Endothelial cell of umbilical vein (primary cell): Measurements from ENCODE around the gene FOXA1. TPM values are rescaled to one million over a fixed set of nuclear protein-coding genes. Genes with fewer than 3 reads are reported as not detected.

ENCODE experiments used
- BruUV-seq: library from RNA; stranded (reverse); fragments of 400-500 nt; replicated peaks from 2 replicates; lab custom pipeline; 2021; lab: Mats Ljungman, UMichigan
- CTCF ChIA-PET: fragments of 300-600, 350-600 bp; sonication (Branson Sonifier 250); formaldehyde crosslinking; loops from one replicate; lab custom pipeline; 2021; ENCODE audit warnings: antibody characterized with exemption, inconsistent platforms; lab: Charles Lee
- POLR2A ChIA-PET: fragments of 300-600, 350-600 bp; sonication (Branson Sonifier 250); formaldehyde crosslinking; loops from one replicate; lab custom pipeline; 2021; ENCODE audit warnings: antibody characterized with exemption, inconsistent platforms; lab: Charles Lee
- DNase-seq: peaks from one replicate; pipeline ENCODE4 v3.0.0-alpha.2; 2011; ENCODE audit warnings: low read depth, low spot score
- FAIRE-seq: peaks from 2 replicates; lab custom pipeline; 2011; peaks lifted over from hg19 to GRCh38; lab: Jason Lieb, UNC
- H2AFZ ChIP-seq: 2 replicates; pipeline ENCODE4 v1.6.0; 2012; ENCODE audit warnings: low read depth, low read length, control low read depth, inconsistent platforms
- H3K27ac ChIP-seq: 2 replicates; pipeline ENCODE4 v1.5.1; 2011; ENCODE audit warnings: low read depth, mild to moderate bottlenecking, control low read depth, low read length, moderate library complexity; ENCODE audit not compliant: insufficient read depth
- H3K27me3 ChIP-seq, 2 experiments: 2 replicates each; pipeline versions ENCODE4 v1.6.0 to v1.6.1; 2011; ENCODE audit warnings: low read length in 2 of 2, mixed read lengths in 1 of 2; ENCODE audit not compliant: control insufficient read depth in 2 of 2, insufficient read depth in 2 of 2
- H3K36me3 ChIP-seq, 2 experiments: 2 replicates in 1 of 2; 3 replicates in 1 of 2; pipeline ENCODE4 v1.5.1; 2011; ENCODE audit warnings: low read length in 2 of 2, mild to moderate bottlenecking in 1 of 2, moderate library complexity in 1 of 2; ENCODE audit not compliant: control insufficient read depth in 2 of 2, insufficient read depth in 2 of 2; ENCODE audit errors: extremely low read depth in 1 of 2
- H3K4me1 ChIP-seq: 3 replicates; pipeline ENCODE4 v1.5.1; 2011; ENCODE audit warnings: mild to moderate bottlenecking, low read length; ENCODE audit not compliant: control insufficient read depth, insufficient read depth; ENCODE audit errors: extremely low read depth
- H3K4me2 ChIP-seq: 2 replicates; pipeline ENCODE4 v1.6.1; 2011; ENCODE audit warnings: low read length, control low read depth, mixed read lengths; ENCODE audit not compliant: insufficient read depth
- H3K4me3 ChIP-seq, 3 experiments: fragments of 200-600 bp in 1 of 3; sonication (generic), shearing (Covaris generic) in 1 of 3; replicated peaks in 1 of 3; 2 replicates each; pipeline ENCODE4 v1.5.1; 2011 to 2016; ENCODE audit warnings: control low read depth in 3 of 3, low read length in 3 of 3, mild to moderate bottlenecking in 2 of 3, inconsistent platforms in 1 of 3, low read depth in 1 of 3, moderate library complexity in 1 of 3; ENCODE audit not compliant: insufficient read depth in 1 of 3
- H3K79me2 ChIP-seq: 2 replicates; pipeline ENCODE4 v1.6.0; 2012; ENCODE audit warnings: low read length, inconsistent platforms; ENCODE audit not compliant: control insufficient read depth, insufficient read depth
- H3K9ac ChIP-seq: replicated peaks from 2 replicates; pipeline ENCODE3; 2011; ENCODE audit warnings: low read length, control low read depth; ENCODE audit not compliant: insufficient read depth; ENCODE audit errors: extremely low read depth
- H3K9me1 ChIP-seq: replicated peaks from 3 replicates; pipeline ENCODE4 v1.6.0; 2011; ENCODE audit warnings: mild to moderate bottlenecking, low read length; ENCODE audit not compliant: control insufficient read depth, insufficient read depth; ENCODE audit errors: extremely low read depth
- H3K9me3 ChIP-seq: replicated peaks from 2 replicates; pipeline ENCODE4 v1.5.1; 2012; ENCODE audit warnings: low read length, inconsistent platforms; ENCODE audit not compliant: control insufficient read depth, insufficient read depth
- H4K20me1 ChIP-seq: replicated peaks from 2 replicates; pipeline ENCODE3; 2011; ENCODE audit warnings: mild to moderate bottlenecking, low read length; ENCODE audit not compliant: control insufficient read depth, insufficient read depth; ENCODE audit errors: extremely low read depth
- CTCF ChIP-seq, 2 donors: IDR thresholded peaks; 1 replicate in 1 of 2; 2 replicates in 1 of 2; pipeline ENCODE4 v1.5.1; 2011; ENCODE audit warnings: low read length in 2 of 2, mild to moderate bottlenecking in 2 of 2, moderate library complexity in 2 of 2, control low read depth in 1 of 2, inconsistent platforms in 1 of 2, low read depth in 1 of 2; ENCODE audit not compliant: insufficient read depth in 1 of 2; ENCODE audit errors: extremely low read depth in 1 of 2
- EZH2 ChIP-seq: IDR thresholded peaks from 2 replicates; pipeline ENCODE4 v1.6.1; 2012; ENCODE audit warnings: borderline replicate concordance, low read depth, mild to moderate bottlenecking, moderate library complexity, low read length, inconsistent platforms; ENCODE audit not compliant: severe bottlenecking
- FOS ChIP-seq: IDR thresholded peaks from 2 replicates; pipeline ENCODE4 v1.6.1; 2011; ENCODE audit warnings: mild to moderate bottlenecking, low read length, moderate library complexity, borderline replicate concordance; ENCODE audit not compliant: insufficient read depth
- GATA2 ChIP-seq: IDR thresholded peaks from 2 replicates; pipeline ENCODE4 v1.7.0; 2011; ENCODE audit warnings: low read depth, mild to moderate bottlenecking, moderate library complexity, mixed read lengths, low read length; ENCODE audit not compliant: insufficient read length, insufficient read depth
- JUN ChIP-seq: IDR thresholded peaks from 2 replicates; pipeline ENCODE4 v1.6.1; 2011; ENCODE audit warnings: borderline replicate concordance, low read depth; ENCODE audit not compliant: insufficient read length, insufficient read depth
- MAX ChIP-seq: IDR thresholded peaks from 2 replicates; pipeline ENCODE4 v1.6.1; 2011; ENCODE audit not compliant: insufficient read depth, insufficient read length
- MYC ChIP-seq: IDR thresholded peaks from one replicate; pipeline ENCODE4 v1.6.1; 2011; ENCODE audit warnings: mild to moderate bottlenecking, low read depth, low read length
- POLR2A ChIP-seq: IDR thresholded peaks from 2 replicates; pipeline ENCODE4 v1.6.1; 2012; ENCODE audit warnings: low read depth, mild to moderate bottlenecking, control low read depth, low read length
- POLR2AphosphoS5 ChIP-seq: IDR thresholded peaks from 2 replicates; pipeline ENCODE4 v1.6.1; 2012; ENCODE audit warnings: low read depth, mild to moderate bottlenecking, control low read depth, low read length, moderate library complexity; ENCODE audit not compliant: insufficient read depth
- dilution Hi-C: fragments of 300-500 bp; cut with MboI; formaldehyde crosslinking; loops from one replicate; pipeline ENCODE4 v1.15.0; 2019; ENCODE audit warnings: low sequenced_read_pairs; ENCODE audit not compliant: extremely low pct_ligation_motif_present
- intact Hi-C: fragments of 100-400 bp; cut with micrococcal nuclease; formaldehyde crosslinking; loops from one replicate; pipeline ENCODE4 v1.10.0; 2022
- polyA plus RNA-seq, 4 experiments: library from polyadenylated mRNA; depleted of rRNA in 3 of 4; stranded (reverse) in 3 of 4; unstranded in 1 of 4; fragments of >200 nt; gene quantifications; 2 replicates each; pipeline versions ENCODE4 v1.2.1 to v1.2.3, GENCODE V29; 2011 to 2012; ENCODE audit warnings: missing spikeins in 1 of 4
- total RNA-seq: library from RNA; stranded (reverse); gene quantifications from 2 replicates; pipeline ENCODE4 v1.2.3, GENCODE V29; 2021

Gene FOXA1
- total and polyA plus RNA-seq, 2 donors (not counting 3 experiments of a cell fraction or from before 2014, with no cell fraction given): 0.06 TPM; not detected in 1

- dilution Hi-C loops (no loop called here), intact Hi-C loops (no loop called here)
- Histone ChIP-seq H3K4me2 (no peak overlapping the region), H3K9me3 (no peaks in the 10 kb centered on the region), H3K27me3 (peaks cover 70 to 88% of the 10 kb centered on the region in 2 experiments), H2AFZ (no peak overlapping the region), H3K4me3 (no peak overlapping the region), H3K27ac (no peak overlapping the region), H3K79me2 (no peaks in the 10 kb centered on the region), H4K20me1 (no peaks in the 10 kb centered on the region), H3K9ac (no peak overlapping the region), H3K36me3 (no peaks in the 10 kb centered on the region), H3K4me1 (peaks cover 9% of the 10 kb centered on the region), H3K9me1 (no peaks in the 10 kb centered on the region)
- no peak for DNase-seq
- ChIA-PET POLR2A (no interaction called here), CTCF (interaction anchor here (1.1 kb wide), 1 partner anchor 345 kb away, joined by 3 read pairs; no protein-coding TSS in a partner anchor)
- BruUV-seq: no TSS peak
- FAIRE-seq: no peak
- TF ChIP-seq CTCF (IDR thresholded peaks at IDR 0.05; ENCODE audit: extremely low read depth in 1 of 2, insufficient read depth in 1 of 2, low read depth in 1 of 2, low read length in 2 of 2) (peak in 1 of 2 donors; percentile 22), JUN (no peak)
Observed at GRCh38 chr14:37591311-37591940, 3.6 kb downstream of the FOXA1 start.

GRCh38 chr14:37590428-37591139 is 4.5 kb downstream of the FOXA1 start:
- no peaks in the 10 kb centered on the region for H3K9me1 ChIP-seq
- no peak overlapping the region for H3K4me3 ChIP-seq
- H3K9ac ChIP-seq: no peak overlapping the region
- ChIA-PET POLR2A (no interaction called here), CTCF (interaction anchor here (1.1 kb wide), 1 partner anchor 344 kb away, joined by 3 read pairs; no protein-coding TSS in a partner anchor)
- FAIRE-seq (no peak), DNase-seq (no peak)
- intact Hi-C loops: no loop called here
- peaks cover 69 to 88% of the 10 kb centered on the region in 2 experiments for H3K27me3 ChIP-seq
- no peaks in the 10 kb centered on the region for H3K9me3 ChIP-seq
- H3K27ac ChIP-seq: no peak overlapping the region
- dilution Hi-C loops: no loop called here
- TF ChIP-seq FOS (no peak), POLR2AphosphoS5 (no peak), MAX (no peak), GATA2 (no peak), POLR2A (no peak), MYC (no peak), JUN (no peak), CTCF (IDR thresholded peaks at IDR 0.05; ENCODE audit: extremely low read depth in 1 of 2, insufficient read depth in 1 of 2, low read depth in 1 of 2, low read length in 2 of 2) (no peak), EZH2 (no peak)
- BruUV-seq: no TSS peak
- peaks cover 5% of the 10 kb centered on the region for H3K4me1 ChIP-seq
- H3K36me3 ChIP-seq: no peaks in the 10 kb centered on the region
- H3K79me2 ChIP-seq: no peaks in the 10 kb centered on the region
- peaks cover 6% of the 10 kb centered on the region for H4K20me1 ChIP-seq
- no peak overlapping the region for H3K4me2 ChIP-seq
- no peak overlapping the region for H2AFZ ChIP-seq
